ENCODE measurements around the gene NPTX1. TPM values are rescaled to one million over a fixed set of nuclear protein-coding genes. Genes with fewer than 3 reads are reported as not detected.

The NPTX1 gene
- total RNA-seq, 2 experiments from 2014 or later: 8.8 to 10.0 TPM

DNA sequence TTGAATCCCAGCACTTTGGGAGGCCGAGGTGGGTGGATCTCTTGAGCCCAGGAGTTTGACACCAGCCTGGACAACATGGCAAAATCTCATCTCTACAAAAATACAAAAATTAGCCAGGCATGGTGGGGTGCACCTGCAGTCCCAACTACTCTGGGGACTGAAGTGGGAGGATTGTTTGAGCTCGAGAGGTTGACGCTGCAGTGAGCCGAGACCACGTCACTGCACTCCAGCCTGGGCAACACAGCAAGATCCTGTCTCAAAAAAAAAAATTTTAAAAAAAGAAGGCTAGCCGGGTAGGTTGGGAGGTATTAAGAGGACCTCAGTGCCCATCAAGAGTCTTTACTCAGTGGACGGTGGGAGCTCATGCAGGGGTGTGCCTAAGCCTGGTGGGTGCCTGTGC, 3.8 kb upstream of the NPTX1 start:
- ChIA-PET POLR2A (interaction anchor here (0.7 kb wide), 1 partner anchor 412 kb away, joined by 3 read pairs; no protein-coding TSS in a partner anchor), CTCF (no interaction called here)
- H3K9me3 Mint-ChIP-seq: no peaks in the 10 kb centered on the region
- H3K27ac Mint-ChIP-seq: no peak overlapping the region
- no peaks in the 10 kb centered on the region for H3K36me3 Mint-ChIP-seq (ENCODE audit: low read depth)
- H3K4me3 Mint-ChIP-seq: no peak overlapping the region
- H3K4me1 Mint-ChIP-seq: peaks cover 5% of the 10 kb centered on the region
- H3K27me3 Mint-ChIP-seq: peaks cover 56% of the 10 kb centered on the region
- DNase-seq: no peak

- no peaks in the 10 kb centered on the region for H3K9me3 Mint-ChIP-seq
- H3K4me1 Mint-ChIP-seq: peaks cover 13% of the 10 kb centered on the region
- ChIA-PET CTCF (interaction anchor here (0.6 kb wide), 1 partner anchor 562 kb away, joined by 3 read pairs; no protein-coding TSS in a partner anchor), POLR2A (no interaction called here)
- no peak for DNase-seq
- peaks cover 65% of the 10 kb centered on the region for H3K27me3 Mint-ChIP-seq
- no peaks in the 10 kb centered on the region for H3K36me3 Mint-ChIP-seq (ENCODE audit: low read depth)
- no peak overlapping the region for H3K4me3 Mint-ChIP-seq
- no peak overlapping the region for H3K27ac Mint-ChIP-seq
Observed at GRCh38 chr17:80479246-80479566, 2.8 kb upstream of the NPTX1 start.

- no peaks in the 10 kb centered on the region for H3K36me3 Mint-ChIP-seq (ENCODE audit: low read depth)
- no peak overlapping the region for H3K27ac Mint-ChIP-seq
- peaks cover 13% of the 10 kb centered on the region for H3K4me1 Mint-ChIP-seq
- no peak overlapping the region for H3K4me3 Mint-ChIP-seq
- POLR2A ChIA-PET: interaction anchor here (1.8 kb wide), 1 partner anchor 24 kb away, joined by 9 read pairs; no protein-coding TSS in a partner anchor
- DNase-seq: no peak
- CTCF ChIA-PET: no interaction called here
- no peaks in the 10 kb centered on the region for H3K9me3 Mint-ChIP-seq
- peaks cover 69% of the 10 kb centered on the region for H3K27me3 Mint-ChIP-seq
Observed at GRCh38 chr17:80478487-80479245, 2.3 kb upstream of the NPTX1 start.

GRCh38 chr17:80477647-80478478, 1.5 kb upstream of the NPTX1 start:
- H3K36me3 Mint-ChIP-seq (ENCODE audit: low read depth): no peaks in the 10 kb centered on the region
- peak; percentile 34 for DNase-seq
- ChIA-PET POLR2A (interaction anchor here (1.8 kb wide), 1 partner anchor 23 kb away, joined by 9 read pairs; no protein-coding TSS in a partner anchor), CTCF (no interaction called here)
- peaks cover 69% of the 10 kb centered on the region for H3K27me3 Mint-ChIP-seq
- H3K27ac Mint-ChIP-seq: no peak overlapping the region
- H3K4me1 Mint-ChIP-seq: peaks cover 13% of the 10 kb centered on the region
- H3K9me3 Mint-ChIP-seq: no peaks in the 10 kb centered on the region
- no peak overlapping the region for H3K4me3 Mint-ChIP-seq

DNA sequence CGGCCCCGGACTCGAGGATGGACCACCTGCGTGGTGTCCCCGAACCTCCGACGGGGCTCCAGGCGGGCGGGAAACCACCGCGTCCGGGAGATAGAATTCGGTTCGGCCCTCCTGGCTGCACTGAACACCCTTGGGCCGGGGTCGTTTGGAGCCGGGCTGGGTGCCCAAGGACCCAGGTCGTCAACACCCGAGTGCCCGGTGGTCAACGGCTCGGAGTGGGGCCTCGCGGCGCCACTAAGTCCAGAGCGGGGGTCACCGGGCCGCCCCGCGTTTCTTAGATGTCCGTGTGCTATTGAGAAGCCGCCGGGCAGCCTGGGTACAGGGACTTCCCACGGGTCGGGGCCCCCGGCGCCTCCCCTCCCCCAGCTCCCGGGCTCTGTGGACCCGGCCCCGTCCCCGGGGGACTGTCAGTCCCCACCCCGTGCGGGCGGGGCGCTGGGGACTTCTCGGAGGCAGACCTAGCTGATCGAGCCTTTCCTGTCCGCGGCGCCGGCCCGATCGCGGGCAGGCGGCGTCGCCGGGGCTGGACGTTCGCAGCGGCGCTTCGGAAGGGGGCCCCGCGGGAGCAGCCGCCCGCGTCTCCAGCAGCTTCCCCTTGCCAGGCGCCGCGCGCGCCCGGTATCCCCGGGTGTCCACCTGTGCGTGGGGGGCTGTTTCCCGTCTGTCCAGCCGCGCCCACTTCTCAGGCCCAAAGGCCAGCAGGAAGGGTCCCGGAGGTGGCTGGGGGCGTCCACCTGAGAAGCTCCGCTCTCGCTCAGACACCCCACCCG, 655 bp upstream of the NPTX1 start:
- ChIA-PET CTCF (no interaction called here), POLR2A (interaction anchor here (1.1 to 1.8 kb wide), 2 partner anchors 22 to 416 kb away, joined by 3 to 9 read pairs; no protein-coding TSS in a partner anchor)
- no peaks in the 10 kb centered on the region for H3K9me3 Mint-ChIP-seq
- H3K27ac Mint-ChIP-seq: no peak overlapping the region
- no peaks in the 10 kb centered on the region for H3K36me3 Mint-ChIP-seq (ENCODE audit: low read depth)
- peaks cover 18% of the 10 kb centered on the region for H3K4me1 Mint-ChIP-seq
- DNase-seq: no peak
- H3K4me3 Mint-ChIP-seq: no peak overlapping the region
- H3K27me3 Mint-ChIP-seq: peaks cover 65% of the 10 kb centered on the region

GRCh38 chr17:80474961-80475909, 1.2 kb downstream of the NPTX1 start:
- H3K4me3 Mint-ChIP-seq: peak overlapping the region; percentile 48
- no peaks in the 10 kb centered on the region for H3K36me3 Mint-ChIP-seq (ENCODE audit: low read depth)
- no peak overlapping the region for H3K27ac Mint-ChIP-seq
- H3K4me1 Mint-ChIP-seq: peaks cover 24% of the 10 kb centered on the region
- ChIA-PET CTCF (interaction anchor here (0.7 to 1.6 kb wide), 4 partner anchors 10 to 48 kb away, joined by 3 to 7 read pairs (median 3); no protein-coding TSS in a partner anchor), POLR2A (interaction anchor here (0.9 to 2.7 kb wide), 3 partner anchors 21 to 424 kb away, joined by 3 to 14 read pairs (median 7); no protein-coding TSS in a partner anchor)
- DNase-seq: no peak
- peaks cover 63% of the 10 kb centered on the region for H3K27me3 Mint-ChIP-seq
- H3K9me3 Mint-ChIP-seq: no peaks in the 10 kb centered on the region

- Mint-ChIP-seq H3K9me3 (no peaks in the 10 kb centered on the region), H3K27me3 (peaks cover 57% of the 10 kb centered on the region), H3K4me3 (peak overlapping the region; percentile 48), H3K36me3 (ENCODE audit: low read depth) (no peaks in the 10 kb centered on the region), H3K27ac (no peak overlapping the region), H3K4me1 (peaks cover 24% of the 10 kb centered on the region)
- no peak for DNase-seq
- POLR2A ChIA-PET: interaction anchor here (0.9 to 2.7 kb wide), 3 partner anchors 14 to 22 kb away, joined by 3 to 14 read pairs (median 3); no protein-coding TSS in a partner anchor
- CTCF ChIA-PET: interaction anchor here (1.3 to 1.6 kb wide), 2 partner anchors 11 to 20 kb away, joined by 3 to 7 read pairs; no protein-coding TSS in a partner anchor
Observed at GRCh38 chr17:80474231-80474960, 2.0 kb downstream of the NPTX1 start.

DNA sequence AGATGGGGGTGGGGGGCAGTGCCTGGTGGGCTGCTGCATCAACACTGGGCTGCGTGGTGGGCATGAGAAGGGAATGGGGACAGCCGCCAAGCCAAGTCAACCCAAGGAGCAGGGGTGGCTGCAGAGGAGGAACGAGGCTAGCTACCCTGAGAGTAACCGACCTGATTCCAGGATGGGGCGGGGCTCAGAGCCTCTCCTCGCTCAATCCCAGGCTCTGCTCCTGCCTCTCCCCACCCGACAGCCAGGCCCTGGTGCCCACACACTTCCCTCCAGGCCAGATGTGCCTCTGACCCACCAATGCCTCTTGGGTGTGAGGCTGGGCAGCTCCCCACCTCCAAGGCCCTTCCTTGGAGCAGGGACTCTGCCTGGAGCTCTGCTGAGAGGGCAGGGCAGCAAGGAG, 2.7 kb downstream of the NPTX1 start:
- H3K9me3 Mint-ChIP-seq: no peaks in the 10 kb centered on the region
- H3K36me3 Mint-ChIP-seq (ENCODE audit: low read depth): no peaks in the 10 kb centered on the region
- peaks cover 22% of the 10 kb centered on the region for H3K4me1 Mint-ChIP-seq
- DNase-seq: no peak
- ChIA-PET POLR2A (interaction anchor here (1.1 to 2.7 kb wide), 3 partner anchors 14 to 19 kb away, joined by 3 to 16 read pairs (median 14); no protein-coding TSS in a partner anchor), CTCF (interaction anchor here (1.1 kb wide), 1 partner anchor 47 kb away, joined by 3 read pairs; no protein-coding TSS in a partner anchor)
- H3K4me3 Mint-ChIP-seq: no peak overlapping the region
- peaks cover 56% of the 10 kb centered on the region for H3K27me3 Mint-ChIP-seq
- H3K27ac Mint-ChIP-seq: no peak overlapping the region

DNA sequence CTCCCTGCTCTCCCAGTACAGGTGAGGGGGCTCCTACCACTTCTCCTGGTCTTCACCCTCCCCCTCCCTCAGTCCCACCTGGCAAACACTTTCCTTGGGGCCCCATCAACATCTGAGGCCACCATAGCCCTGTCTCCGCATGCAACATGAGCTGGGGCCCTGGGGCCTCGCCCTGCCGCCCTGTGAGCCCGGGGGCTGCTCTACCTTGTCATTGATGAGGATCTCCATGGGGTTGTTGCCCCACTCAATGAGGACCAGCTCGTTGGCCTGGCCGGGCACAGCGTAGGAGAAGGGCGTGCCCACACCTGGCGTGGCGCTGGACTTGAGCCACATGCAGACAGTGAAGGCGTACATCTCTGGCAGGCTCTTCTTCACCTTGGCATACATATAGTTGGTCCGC, 3.4 kb downstream of the NPTX1 start:
- Mint-ChIP-seq H3K27me3 (peaks cover 60% of the 10 kb centered on the region), H3K4me1 (peaks cover 22% of the 10 kb centered on the region), H3K9me3 (no peaks in the 10 kb centered on the region), H3K4me3 (no peak overlapping the region), H3K27ac (no peak overlapping the region), H3K36me3 (ENCODE audit: low read depth) (no peaks in the 10 kb centered on the region)
- CTCF ChIA-PET: interaction anchor here (1.1 kb wide), 1 partner anchor 46 kb away, joined by 3 read pairs; no protein-coding TSS in a partner anchor
- POLR2A ChIA-PET: interaction anchor here (0.5 to 2.6 kb wide), 3 partner anchors 18 to 360 kb away, joined by 3 to 16 read pairs (median 3); no protein-coding TSS in a partner anchor
- DNase-seq: no peak

GRCh38 chr17:80471922-80472321, 4.5 kb downstream of the NPTX1 start:
- no peaks in the 10 kb centered on the region for H3K9me3 Mint-ChIP-seq
- ChIA-PET CTCF (no interaction called here), POLR2A (interaction anchor here (0.6 to 2.6 kb wide), 2 partner anchors 17 to 409 kb away, joined by 3 to 16 read pairs; no protein-coding TSS in a partner anchor)
- peaks cover 22% of the 10 kb centered on the region for H3K4me1 Mint-ChIP-seq
- no peaks in the 10 kb centered on the region for H3K36me3 Mint-ChIP-seq (ENCODE audit: low read depth)
- no peak for DNase-seq
- no peak overlapping the region for H3K27ac Mint-ChIP-seq
- no peak overlapping the region for H3K4me3 Mint-ChIP-seq
- peaks cover 70% of the 10 kb centered on the region for H3K27me3 Mint-ChIP-seq

GRCh38 chr17:80470603-80471002, 5.8 kb downstream of the NPTX1 start:
- Mint-ChIP-seq H3K27me3 (peaks cover 76% of the 10 kb centered on the region), H3K9me3 (no peaks in the 10 kb centered on the region), H3K27ac (no peak overlapping the region), H3K4me3 (no peak overlapping the region), H3K36me3 (ENCODE audit: low read depth) (no peaks in the 10 kb centered on the region), H3K4me1 (peaks cover 22% of the 10 kb centered on the region)
- ChIA-PET POLR2A (interaction anchor here (1.2 kb wide), 1 partner anchor 16 kb away, joined by 3 read pairs; no protein-coding TSS in a partner anchor), CTCF (no interaction called here)
- DNase-seq: no peak

Data from activated CD4-positive, alpha-beta memory T cell treated with anti-CD3 and anti-CD28 coated beads, Interleukin-2, amount 10 ng/mL, durations not matched to agents 7 days and 5 days (primary cell).